Caco-2 (cell line): Measurements from ENCODE around the gene DDX51. TPM values are rescaled to one million over a fixed set of nuclear protein-coding genes. Genes with fewer than 3 reads are reported as not detected.

Source experiments
- BruUV-seq: library from RNA; stranded (reverse); fragments of 400-500 nt; replicated peaks from 2 replicates; lab custom pipeline; 2021; lab: Mats Ljungman, UMichigan
- CTCF ChIA-PET: fragments of 300-600 bp; sonication (Branson Sonifier 250); formaldehyde crosslinking; loops from one replicate; lab custom pipeline; 2022; ENCODE audit warnings: antibody characterized with exemption; lab: Charles Lee
- POLR2A ChIA-PET: fragments of 300-600 bp; sonication (Branson Sonifier 250); formaldehyde crosslinking; loops from one replicate; lab custom pipeline; 2022; ENCODE audit warnings: antibody characterized with exemption; lab: Charles Lee
- DNase-seq, 2 experiments: peaks; one replicate each; pipeline versions ENCODE4 v3.0.0 to v3.0.0-alpha.2; 2020 to 2022
- H3K27me3 ChIP-seq: replicated peaks from 2 replicates; pipeline ENCODE4 v1.6.0; 2011; ENCODE audit warnings: low read length; ENCODE audit not compliant: control insufficient read depth, insufficient read depth
- H3K36me3 ChIP-seq: 2 replicates; pipeline ENCODE4 v1.5.1; 2011; ENCODE audit warnings: low read length; ENCODE audit not compliant: control insufficient read depth, insufficient read depth
- H3K4me1 ChIP-seq: fragments of 250-450 bp; sonication (Bioruptor Pico); 2 replicates; pipeline ENCODE4 v1.5.1; 2020; ENCODE audit warnings: mild to moderate bottlenecking
- H3K4me3 ChIP-seq: 2 replicates; pipeline ENCODE4 v1.5.1; 2011; ENCODE audit warnings: low read depth, mild to moderate bottlenecking, control low read depth, low read length
- H3K9me3 ChIP-seq: fragments of 250-450 bp; sonication (Bioruptor Pico); 2 replicates; pipeline ENCODE4 v1.5.1; 2020; ENCODE audit warnings: mild to moderate bottlenecking, moderate library complexity
- H3K27ac Mint-ChIP-seq: one replicate; pipeline ENCODE4 v1.8.0; 2022; ENCODE audit warnings: mixed read lengths; ENCODE audit not compliant: unreplicated experiment
- H3K27me3 Mint-ChIP-seq: one replicate; pipeline ENCODE4 v1.8.0; 2022; ENCODE audit warnings: mixed read lengths; ENCODE audit not compliant: insufficient read depth, unreplicated experiment
- H3K36me3 Mint-ChIP-seq: one replicate; pipeline ENCODE4 v1.8.0; 2022; ENCODE audit warnings: mild to moderate bottlenecking, mixed read lengths; ENCODE audit not compliant: insufficient read depth, unreplicated experiment
- H3K4me1 Mint-ChIP-seq: one replicate; pipeline ENCODE4 v1.8.0; 2022; ENCODE audit warnings: low read depth, mixed read lengths; ENCODE audit not compliant: unreplicated experiment
- H3K4me3 Mint-ChIP-seq: one replicate; pipeline ENCODE4 v1.8.0; 2022; ENCODE audit warnings: mild to moderate bottlenecking, moderate library complexity, mixed read lengths; ENCODE audit not compliant: unreplicated experiment
- H3K9me3 Mint-ChIP-seq: one replicate; pipeline ENCODE4 v1.8.0; 2022; ENCODE audit warnings: mixed read lengths; ENCODE audit not compliant: unreplicated experiment
- intact Hi-C: fragments of 100-400 bp; cut with micrococcal nuclease; formaldehyde crosslinking; loops from one replicate; pipeline ENCODE4 v1.10.0; 2022; ENCODE audit not compliant: unreplicated experiment
- total RNA-seq: library from RNA; stranded (reverse); gene quantifications from 2 replicates; pipeline ENCODE4 v1.2.3, GENCODE V29; 2022
- TF ChIP-seq, protein P1 (sequence below), 2 experiments: fragments of 200-600 bp in 1 of 2; IDR thresholded peaks; 1 replicate in 1 of 2; 2 replicates in 1 of 2; pipeline versions ENCODE4 v1.5.1 to v1.8.0; 2011 to 2022; ENCODE audit warnings: antibody characterized with exemption in 1 of 2, control low read depth in 1 of 2, inconsistent platforms in 1 of 2, low read depth in 1 of 2, low read length in 1 of 2, mild to moderate bottlenecking in 1 of 2, moderate library complexity in 1 of 2; ENCODE audit not compliant: insufficient read depth in 1 of 2, severe bottlenecking in 1 of 2, unreplicated experiment in 1 of 2

DDX51 gene
- total RNA-seq, 1 experiment from 2014 or later, result 40.4 TPM

GRCh38 chr12:132132609-132133430 is 11.3 kb downstream of the DDX51 start:
- Mint-ChIP-seq H3K36me3 (peaks cover 39% of the 10 kb centered on the region), H3K4me1 (no peaks in the 10 kb centered on the region), H3K4me3 (no peak overlapping the region), H3K9me3 (no peaks in the 10 kb centered on the region), H3K27me3 (no peaks in the 10 kb centered on the region), H3K27ac (no peak overlapping the region)
- no peak overlapping the region for H3K4me3 ChIP-seq
- no TSS peak for BruUV-seq
- intact Hi-C loops, result no loop called here
- H3K4me1 ChIP-seq, result no peaks in the 10 kb centered on the region
- H3K9me3 ChIP-seq, result no peaks in the 10 kb centered on the region
- POLR2A ChIA-PET, result no interaction called here
- CTCF ChIA-PET, result interaction anchor here (1.2 kb wide), 1 partner anchor 281 kb away, joined by 6 read pairs; no protein-coding TSS in a partner anchor
- TF ChIP-seq, protein P1, sequence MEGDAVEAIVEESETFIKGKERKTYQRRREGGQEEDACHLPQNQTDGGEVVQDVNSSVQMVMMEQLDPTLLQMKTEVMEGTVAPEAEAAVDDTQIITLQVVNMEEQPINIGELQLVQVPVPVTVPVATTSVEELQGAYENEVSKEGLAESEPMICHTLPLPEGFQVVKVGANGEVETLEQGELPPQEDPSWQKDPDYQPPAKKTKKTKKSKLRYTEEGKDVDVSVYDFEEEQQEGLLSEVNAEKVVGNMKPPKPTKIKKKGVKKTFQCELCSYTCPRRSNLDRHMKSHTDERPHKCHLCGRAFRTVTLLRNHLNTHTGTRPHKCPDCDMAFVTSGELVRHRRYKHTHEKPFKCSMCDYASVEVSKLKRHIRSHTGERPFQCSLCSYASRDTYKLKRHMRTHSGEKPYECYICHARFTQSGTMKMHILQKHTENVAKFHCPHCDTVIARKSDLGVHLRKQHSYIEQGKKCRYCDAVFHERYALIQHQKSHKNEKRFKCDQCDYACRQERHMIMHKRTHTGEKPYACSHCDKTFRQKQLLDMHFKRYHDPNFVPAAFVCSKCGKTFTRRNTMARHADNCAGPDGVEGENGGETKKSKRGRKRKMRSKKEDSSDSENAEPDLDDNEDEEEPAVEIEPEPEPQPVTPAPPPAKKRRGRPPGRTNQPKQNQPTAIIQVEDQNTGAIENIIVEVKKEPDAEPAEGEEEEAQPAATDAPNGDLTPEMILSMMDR (IDR thresholded peaks at IDR 0.05; ENCODE audit: insufficient read depth in 1 of 2, low read depth in 1 of 2, low read length in 1 of 2, severe bottlenecking in 1 of 2, unreplicated experiment in 1 of 2), result no peak
- no peaks in the 10 kb centered on the region for H3K27me3 ChIP-seq
- DNase-seq, result no peak
- H3K36me3 ChIP-seq, result no peaks in the 10 kb centered on the region

- H3K4me3 ChIP-seq, result no peak overlapping the region
- no TSS peak for BruUV-seq
- H3K9me3 ChIP-seq, result no peaks in the 10 kb centered on the region
- Mint-ChIP-seq H3K36me3 (peaks cover 35% of the 10 kb centered on the region), H3K27ac (no peak overlapping the region), H3K9me3 (no peaks in the 10 kb centered on the region), H3K4me3 (no peak overlapping the region), H3K4me1 (no peaks in the 10 kb centered on the region), H3K27me3 (no peaks in the 10 kb centered on the region)
- POLR2A ChIA-PET, result no interaction called here
- no peaks in the 10 kb centered on the region for H3K27me3 ChIP-seq
- no peaks in the 10 kb centered on the region for H3K36me3 ChIP-seq
- DNase-seq, result no peak
- CTCF ChIA-PET, result no interaction called here
- TF ChIP-seq, protein P1 (IDR thresholded peaks at IDR 0.05; ENCODE audit: insufficient read depth in 1 of 2, low read depth in 1 of 2, low read length in 1 of 2, severe bottlenecking in 1 of 2, unreplicated experiment in 1 of 2), result no peak
- intact Hi-C loops, result no loop called here
- H3K4me1 ChIP-seq, result no peaks in the 10 kb centered on the region
Observed at GRCh38 chr12:132131952-132132351, 12.2 kb downstream of the DDX51 start.

DNA sequence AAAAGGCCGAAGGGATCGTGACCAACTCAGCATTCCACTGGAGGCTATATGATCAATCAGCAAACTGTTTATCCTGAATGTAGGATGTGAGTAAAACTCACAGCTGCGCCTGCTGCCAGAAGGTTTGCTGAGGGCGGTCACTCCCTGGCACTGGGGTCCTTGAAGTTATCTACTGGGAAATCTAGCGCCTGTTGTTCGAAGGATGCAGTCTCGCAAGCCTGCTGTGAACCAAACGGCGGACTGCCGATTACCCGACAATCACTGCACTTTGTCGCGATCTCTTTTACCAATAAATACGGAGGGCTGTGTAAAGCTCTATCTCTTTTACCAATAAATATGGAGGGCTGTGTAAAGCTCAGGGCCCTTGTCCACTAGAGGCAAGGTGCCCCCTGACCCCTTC is 12.9 kb downstream of the DDX51 start:
- no peaks in the 10 kb centered on the region for H3K27me3 ChIP-seq
- TF ChIP-seq, protein P1 (IDR thresholded peaks at IDR 0.05; ENCODE audit: insufficient read depth in 1 of 2, low read depth in 1 of 2, low read length in 1 of 2, severe bottlenecking in 1 of 2, unreplicated experiment in 1 of 2), result no peak
- no TSS peak for BruUV-seq
- no peaks in the 10 kb centered on the region for H3K9me3 ChIP-seq
- Mint-ChIP-seq H3K27me3 (no peaks in the 10 kb centered on the region), H3K27ac (no peak overlapping the region), H3K9me3 (no peaks in the 10 kb centered on the region), H3K4me1 (no peaks in the 10 kb centered on the region), H3K4me3 (no peak overlapping the region), H3K36me3 (peaks cover 32% of the 10 kb centered on the region)
- no peak for DNase-seq
- ChIA-PET CTCF (no interaction called here), POLR2A (no interaction called here)
- H3K36me3 ChIP-seq, result 0 out of 2 replicates have a peak, but pooled peaks cover 1% of the 10 kb centered on the region
- H3K4me1 ChIP-seq, result no peaks in the 10 kb centered on the region
- no peak overlapping the region for H3K4me3 ChIP-seq
- intact Hi-C loops, result no loop called here
